ENCODE data around the gene SLC2A1.

SLC2A1 gene

DNA sequence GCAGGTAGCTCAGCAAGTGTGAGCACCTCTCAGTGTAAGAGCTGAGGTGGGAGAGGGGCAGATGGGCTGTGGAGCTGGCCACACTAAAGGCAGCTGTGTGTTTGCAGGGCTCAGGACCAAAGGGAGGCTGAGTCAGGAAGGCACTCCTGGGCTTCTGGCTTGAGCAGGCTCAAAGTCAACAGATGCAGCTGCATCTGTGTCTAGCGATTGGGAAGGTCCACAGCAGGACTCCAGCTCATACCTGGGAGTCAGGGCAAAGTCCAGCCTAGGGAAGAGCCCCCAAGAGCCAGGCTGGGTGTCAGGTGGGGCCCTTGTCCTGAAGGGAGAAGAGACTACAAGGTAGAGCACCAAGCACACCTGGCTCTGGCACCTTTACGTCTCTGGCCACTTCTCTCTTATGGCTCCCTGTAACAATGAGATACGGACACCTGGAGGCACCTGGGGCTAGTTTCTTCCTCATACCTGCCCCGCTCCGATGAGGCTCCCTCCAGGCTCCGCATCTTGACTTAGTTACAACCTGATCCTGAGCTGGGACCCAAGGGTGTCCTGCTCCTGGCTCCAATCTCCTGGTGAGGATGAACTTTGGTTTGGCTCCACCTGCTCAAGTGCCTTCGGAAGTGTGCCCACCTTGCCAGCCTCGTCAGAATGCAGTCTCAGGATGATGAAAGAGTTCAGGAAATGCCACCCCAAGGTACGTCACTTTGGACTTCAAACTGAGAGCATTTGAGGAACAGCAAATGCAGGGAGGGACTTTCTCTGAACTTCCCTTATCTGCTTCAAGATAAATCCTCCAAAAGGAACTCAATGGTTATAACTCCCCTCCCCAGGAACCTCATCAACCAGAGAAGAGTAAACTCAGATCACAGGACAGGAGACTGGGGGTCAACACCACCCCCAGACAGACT is 21.5 kb upstream of the SLC2A1 start:
- DNase-seq = no peak

DNA sequence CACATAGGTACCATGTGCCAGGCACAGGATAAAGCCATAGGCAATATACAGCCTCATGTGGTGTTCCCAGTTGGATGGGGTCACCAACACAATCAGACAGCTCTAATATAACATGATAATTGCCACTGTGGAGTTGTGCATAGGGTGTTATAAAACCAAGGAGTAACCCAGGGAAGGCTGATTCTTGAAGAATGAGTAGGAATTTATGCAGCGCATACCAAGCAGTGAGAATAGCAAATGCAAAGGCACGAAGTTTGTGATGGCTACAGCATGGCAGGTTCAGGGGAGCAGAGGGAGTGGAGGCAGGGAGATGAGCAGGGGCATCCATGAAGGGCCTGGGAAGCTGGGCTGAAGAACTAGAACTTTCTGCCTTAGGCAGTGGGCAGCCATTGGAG is 20.4 kb upstream of the SLC2A1 start:
- no peak for DNase-seq

DNA sequence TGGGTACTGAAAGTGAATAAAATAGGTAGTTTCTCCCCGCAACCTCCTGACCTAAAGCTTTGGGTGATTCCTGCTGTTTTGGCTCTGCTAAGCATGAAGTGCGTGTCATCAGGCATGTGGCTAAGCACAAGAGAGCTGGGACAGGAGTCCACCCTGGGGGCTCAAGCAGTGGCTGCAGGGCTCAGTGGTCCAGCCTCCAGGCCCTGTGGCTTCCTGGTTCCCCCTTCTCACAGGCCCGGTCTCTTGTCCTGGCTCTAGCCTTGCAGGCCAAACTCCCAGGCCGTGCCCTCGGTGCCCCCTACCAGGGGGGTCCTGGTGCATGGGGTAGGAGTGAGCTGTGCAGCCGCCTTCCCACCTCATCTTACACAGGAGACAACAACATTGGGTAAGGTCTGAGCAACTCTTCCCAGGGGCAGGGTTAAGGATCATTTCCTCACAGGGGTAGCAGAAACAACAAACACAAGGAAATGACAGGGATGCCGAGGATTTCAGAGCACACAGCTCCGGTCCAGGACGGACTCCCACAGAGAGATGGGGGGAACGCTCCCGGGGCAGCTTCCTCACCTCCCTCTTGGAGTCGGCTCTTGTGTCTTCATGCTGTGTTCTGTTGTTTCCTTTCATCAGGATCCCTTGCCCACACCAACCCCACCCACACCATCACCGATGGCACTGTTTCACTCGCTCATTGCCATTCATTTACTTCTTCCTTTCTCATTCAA is 19.8 kb upstream of the SLC2A1 start:
- no peak for DNase-seq

DNA sequence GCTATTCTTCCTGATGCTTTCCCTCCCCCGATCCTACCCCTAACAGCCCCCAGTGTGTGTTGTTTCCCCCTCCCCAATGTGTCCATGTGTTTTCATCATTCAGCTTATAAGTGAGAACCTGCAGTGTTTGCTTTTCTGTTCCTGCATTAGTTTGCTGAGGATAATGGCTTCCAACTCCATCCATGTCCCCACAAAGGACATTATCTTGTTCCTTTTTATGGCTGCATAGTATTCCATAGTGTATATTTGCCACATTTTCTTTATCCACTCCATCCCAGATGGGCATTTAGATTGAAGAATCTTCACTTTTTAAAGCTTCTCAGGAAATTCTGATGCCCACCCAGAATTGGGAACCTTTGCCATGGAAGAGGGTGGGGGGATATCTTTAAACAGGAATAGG is 19.0 kb upstream of the SLC2A1 start:
- no peak for DNase-seq

DNA sequence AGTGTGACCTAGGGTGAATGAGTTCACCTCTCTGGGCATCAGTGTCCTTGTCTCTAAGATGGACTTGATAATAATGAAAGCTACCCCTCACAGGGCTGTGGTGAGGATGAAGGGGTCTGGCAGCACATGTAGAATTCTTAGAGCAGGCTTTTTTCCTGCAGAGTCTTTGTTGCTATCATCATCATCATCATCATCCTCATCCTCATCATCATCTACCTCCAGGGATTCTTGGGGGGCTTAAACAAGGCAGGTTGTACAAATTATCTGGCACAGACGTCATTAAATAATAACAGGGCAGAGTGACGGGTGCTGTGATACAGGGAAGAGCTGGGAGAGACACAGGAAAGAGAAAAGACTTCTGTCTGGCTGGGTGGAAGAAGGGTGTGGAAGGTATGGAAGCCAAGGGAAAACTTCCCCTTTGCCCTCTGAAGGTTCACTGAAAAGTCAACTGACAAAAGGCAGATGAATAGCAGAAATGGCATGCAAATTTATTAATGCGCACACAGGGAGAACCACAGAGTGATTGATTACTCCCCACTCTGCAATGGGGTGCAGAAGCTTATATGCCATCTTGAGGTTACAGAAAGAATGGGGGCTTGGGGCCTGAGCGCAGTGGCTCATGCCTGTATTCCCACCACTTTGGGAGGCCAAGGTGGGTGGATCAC is 17.0 kb upstream of the SLC2A1 start:
- DNase-seq = no peak

DNA sequence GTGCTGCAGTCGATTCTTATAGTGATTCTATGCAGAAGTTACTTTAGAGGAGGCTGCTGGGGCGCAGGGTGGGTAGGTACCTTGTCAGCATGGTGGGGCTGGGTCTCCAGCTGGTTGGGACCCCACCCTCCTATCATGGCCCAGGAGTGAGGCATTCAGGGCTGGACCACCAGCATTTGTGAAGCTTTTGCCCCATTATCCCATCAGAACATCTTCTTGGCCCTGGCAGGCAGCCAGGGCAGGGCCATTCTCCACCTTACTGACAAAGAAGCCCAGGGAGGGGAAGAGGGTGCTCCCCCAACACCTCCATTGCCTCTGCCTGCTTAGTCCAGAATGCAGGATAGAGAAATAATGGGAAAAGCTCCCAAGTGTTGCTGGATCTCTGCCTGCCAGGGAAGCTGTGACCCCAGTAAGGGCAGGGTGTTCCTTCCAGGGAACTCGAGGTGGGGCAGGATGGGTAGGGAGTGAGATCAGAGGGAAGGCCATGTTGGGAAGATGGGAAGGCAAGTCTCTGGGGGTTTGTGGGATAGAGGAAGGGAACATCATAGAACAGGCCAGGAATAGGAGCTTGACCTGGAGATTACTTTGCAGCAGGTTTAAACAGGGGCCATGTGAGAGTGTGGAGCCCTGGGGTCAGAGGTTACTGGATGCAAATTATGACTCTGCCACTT is 16.2 kb upstream of the SLC2A1 start:
- DNase-seq = no peak

DNA sequence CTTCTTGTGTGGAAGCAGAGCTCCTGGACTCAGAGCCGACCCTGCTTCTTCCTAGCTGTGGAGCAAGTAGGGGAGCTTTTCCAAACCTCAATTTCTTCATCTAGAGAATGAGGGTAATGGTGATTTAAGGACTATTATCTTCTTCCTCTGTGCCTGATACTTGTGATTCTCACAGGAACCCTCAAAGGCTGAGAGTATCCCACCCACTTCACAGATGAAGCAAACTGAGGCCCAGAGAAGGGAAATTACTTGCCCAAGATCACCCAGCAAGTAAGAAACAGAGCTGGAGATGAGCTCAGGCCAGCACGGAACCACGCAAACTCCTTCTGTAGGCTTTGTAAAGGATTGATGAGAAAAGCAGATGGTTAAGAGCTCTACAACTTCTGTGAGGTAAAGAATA is 15.1 kb upstream of the SLC2A1 start:
- DNase-seq = no peak

DNA sequence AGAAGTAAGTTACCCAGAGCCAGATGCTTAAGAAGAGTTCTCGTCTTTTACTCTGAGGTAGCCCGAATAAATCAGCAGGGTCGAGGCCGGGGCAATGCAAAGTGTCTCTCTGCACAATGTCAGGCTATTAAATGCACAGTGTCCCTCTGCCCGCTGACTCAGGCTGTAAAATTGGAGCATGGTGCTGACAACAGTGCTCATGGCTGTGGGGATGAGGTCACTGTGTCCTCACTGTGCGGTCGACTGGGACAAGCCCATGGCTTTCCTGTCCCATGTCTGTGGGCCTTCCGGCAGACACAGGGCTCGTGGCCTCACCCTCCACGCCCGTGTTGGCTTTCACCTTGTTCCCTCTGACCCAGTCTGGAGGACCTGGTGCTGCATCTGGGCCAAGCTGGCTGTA is 14.6 kb upstream of the SLC2A1 start:
- no peak for DNase-seq

DNA sequence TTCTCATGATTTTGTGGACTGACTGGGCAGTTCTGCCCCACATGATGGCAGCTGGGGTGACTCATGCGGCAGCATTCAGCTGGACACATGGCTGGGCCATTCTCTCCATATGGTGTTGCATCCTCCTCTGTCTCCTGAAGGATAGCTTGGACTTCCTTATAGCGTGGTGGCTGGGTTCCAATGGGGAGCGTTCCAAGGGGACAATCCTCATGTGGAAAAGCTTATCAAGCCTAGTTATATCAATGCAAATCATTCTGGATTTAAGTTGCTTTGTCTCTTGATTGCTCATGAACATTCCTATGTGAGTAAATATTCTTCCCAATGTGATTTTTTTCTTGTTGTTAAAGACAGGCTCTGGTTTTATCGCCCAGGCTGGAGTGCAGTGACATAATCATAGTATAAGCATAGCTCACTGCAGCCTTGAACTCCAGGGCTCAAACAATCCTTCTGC is 13.2 kb upstream of the SLC2A1 start:
- DNase-seq = no peak

DNA sequence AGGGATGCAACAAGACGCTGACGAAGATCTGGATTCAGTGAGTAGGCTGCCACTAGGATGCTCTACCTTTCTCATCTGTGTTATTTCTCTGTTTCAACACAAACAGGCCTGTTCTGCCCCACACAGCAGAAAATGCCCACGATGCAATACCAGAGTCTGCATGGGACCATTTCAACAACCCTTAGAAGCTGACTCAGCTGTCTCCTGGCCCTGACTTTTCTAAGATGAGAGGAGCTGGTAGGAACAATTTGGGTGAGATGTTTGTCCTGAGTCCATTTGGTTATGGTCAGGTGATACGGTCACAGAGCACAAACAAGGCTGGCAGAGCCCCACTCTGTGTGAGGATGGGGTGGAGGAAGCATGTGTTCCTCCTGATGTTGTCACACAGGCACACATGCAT is 11.5 kb upstream of the SLC2A1 start:
- DNase-seq = no peak

DNA sequence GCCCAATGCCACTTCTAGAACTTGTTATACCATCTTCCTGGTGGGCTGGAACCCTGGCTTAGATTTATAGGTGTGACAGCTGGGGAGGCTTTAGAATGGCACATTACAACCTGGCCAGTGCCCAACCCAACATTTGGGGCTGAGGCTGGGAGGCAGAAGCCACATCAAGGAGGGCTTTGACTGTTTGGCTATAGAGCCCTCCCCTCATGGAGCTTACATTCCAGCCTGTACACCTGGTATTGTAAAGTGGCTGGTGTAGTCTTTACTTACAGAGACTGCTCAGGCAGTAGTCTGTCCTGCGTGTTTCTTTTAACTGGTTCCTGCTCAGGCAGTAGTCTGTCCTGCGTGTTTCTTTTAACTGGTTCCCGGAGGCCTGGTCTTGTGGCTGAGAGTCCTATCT is 10.0 kb upstream of the SLC2A1 start:
- no peak for DNase-seq

DNA sequence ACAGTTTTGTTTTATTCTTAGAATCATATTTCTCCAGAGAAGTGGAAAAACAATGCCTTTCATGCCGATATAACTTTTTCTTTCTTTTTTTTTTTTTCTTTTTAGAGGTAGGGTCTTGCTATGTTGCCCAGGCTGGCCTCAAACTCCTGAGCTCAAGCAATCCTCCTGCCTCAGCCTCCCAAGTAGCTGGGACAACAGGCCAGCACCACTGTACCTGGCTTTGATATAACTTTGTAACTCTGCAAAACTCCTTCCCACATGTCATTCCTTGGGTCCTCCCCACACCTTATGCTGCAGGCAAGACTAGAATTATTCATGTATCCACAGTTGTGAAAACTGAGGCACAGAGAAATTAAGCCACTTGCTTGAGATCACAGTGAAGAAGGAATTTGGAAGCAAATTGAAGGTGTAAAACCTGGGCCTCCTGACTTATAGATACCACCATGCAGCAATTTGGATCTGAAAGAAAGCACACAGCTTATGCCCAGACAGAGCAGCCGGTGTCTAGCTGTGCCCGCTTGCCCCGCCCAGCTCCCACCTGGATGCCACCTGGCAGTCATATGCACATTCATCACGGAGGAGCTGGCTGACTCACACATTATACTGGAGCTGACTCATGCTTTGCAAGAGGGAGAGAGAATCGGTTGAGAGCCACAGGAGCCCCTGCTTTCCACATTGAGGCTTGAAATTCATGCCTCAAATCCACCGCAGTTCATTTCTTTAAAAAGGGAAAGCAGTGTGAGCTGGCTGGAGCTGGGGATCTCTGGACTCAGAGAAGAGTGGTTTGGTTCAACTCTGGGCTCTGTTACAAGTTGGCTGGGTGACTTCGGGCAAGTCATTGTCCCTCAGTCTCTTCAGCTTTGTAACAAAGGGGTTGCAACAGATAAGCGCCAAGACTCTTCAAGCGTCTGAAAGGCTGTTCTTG is 8.3 kb upstream of the SLC2A1 start:
- DNase-seq = peak; percentile 19

DNA sequence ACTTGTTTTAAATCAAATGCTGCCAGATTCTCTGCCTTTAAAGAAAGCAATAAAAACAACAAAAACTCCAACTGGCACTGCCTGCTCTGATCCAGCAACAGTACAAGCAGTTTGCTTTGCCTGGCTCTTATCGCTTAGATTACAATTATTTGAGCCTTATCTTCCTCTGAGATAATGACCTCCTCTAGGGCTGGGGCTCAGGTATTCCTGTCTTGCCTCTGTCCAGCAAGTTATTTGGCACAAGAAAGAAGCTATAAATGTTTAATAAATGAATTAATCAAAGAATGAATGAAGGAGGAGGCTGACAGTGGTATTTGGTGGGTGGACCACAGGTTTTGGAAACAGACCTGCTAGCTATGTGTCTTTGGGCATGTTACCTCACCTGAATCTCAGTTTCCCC is 6.7 kb upstream of the SLC2A1 start:
- no peak for DNase-seq

DNA sequence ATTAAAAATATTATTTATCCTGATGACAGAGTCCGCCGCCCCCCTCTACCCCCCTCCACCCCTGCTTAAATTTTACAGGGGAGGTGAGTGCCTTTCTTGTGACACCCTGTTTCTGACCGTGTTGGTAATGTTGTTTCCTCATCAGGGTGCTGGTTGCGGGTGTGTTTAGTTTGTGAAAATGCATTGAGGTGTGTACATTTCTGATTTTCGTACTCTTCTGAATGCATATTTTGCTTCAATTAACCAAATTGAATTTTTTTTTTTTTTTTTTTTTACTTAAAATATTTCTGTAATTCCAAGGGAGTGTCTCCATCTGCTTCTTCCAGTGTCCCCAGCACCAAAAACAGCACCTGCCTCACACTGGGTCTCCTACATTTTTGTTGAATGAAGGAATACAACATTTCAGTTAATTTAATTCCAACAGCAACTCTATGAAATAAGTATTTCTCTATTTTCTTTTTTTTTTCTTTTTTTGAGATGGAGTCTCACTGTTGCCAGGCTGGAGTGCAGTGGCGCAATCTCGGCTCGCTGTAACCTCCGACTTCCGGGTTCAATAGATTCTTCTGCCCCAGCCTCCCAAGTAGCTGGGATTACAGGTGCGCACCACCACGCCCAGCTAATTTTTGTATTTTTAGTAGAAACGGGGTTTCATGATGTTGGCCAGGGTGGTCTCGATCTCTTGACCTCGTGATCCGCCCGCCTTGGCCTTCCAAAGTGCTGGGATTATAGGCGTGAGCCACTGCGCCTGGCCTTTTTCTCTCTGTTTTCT is 5.6 kb upstream of the SLC2A1 start:
- no peak for DNase-seq

DNA sequence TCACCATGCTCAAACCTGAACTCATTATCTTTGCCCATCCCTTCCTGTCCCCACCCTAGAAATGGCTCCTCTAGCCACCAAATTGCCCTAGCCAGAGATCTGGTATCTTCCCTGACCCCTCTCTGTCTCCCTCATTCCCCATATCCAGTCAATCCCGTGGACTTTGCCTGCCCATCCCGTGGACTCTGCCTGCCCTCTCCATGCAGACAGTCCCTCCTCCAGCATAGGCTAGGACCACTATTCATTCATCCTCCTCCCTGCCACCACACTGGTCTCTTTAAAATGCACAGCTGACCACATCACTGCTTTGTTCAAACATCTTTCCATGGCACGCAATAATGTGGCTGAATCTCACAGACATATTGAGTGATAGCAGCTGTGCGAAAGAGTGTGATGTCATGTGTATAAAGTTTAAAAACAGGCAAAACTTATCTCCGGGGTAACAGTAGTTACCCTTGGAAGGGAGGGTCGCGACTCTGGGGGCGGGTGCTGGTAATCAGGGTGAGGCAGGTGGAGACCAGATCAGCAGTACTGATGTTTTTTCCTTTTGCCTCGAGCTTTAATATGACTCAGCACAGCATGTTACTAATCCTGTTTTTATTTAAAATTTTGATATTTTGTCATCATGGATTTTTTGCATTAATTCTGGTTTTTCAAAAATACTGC is 4.8 kb upstream of the SLC2A1 start:
- DNase-seq = no peak

DNA sequence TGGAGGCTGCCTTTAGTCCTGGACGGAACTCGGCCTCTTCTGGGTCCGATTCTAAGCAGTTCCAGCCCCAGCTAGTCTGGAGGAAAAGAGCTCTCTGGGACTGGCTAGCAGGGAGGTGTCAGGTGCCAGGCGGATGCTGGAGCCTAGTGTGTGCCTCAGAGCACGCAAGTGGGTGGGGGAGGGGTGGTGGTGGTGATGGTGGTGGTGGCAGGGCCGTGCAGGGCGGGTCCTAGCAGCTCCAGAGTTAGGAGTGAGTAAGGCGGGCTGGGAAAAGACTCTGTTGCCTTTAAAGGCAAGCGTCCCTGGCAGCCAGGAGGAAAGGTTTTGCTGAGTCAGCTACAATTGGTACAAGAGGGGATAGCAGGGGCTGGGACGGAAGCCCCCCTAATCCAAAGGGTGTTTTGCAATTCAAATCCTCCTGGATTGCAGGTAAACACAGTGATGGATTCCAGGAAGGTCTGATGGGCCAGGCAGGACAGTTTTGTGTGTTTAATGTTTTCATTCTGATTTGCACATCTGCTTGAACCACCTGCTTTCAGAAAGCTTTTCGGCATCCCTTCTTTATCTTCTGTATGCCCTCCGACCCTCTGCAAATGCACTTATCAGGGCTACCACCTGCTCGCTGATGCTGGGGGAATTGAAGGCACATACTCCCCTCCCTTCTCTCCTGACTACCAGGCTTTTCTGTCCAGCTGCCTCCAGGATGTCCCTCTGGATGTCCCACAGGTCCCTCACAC is 4.1 kb upstream of the SLC2A1 start:
- DNase-seq = no peak

DNA sequence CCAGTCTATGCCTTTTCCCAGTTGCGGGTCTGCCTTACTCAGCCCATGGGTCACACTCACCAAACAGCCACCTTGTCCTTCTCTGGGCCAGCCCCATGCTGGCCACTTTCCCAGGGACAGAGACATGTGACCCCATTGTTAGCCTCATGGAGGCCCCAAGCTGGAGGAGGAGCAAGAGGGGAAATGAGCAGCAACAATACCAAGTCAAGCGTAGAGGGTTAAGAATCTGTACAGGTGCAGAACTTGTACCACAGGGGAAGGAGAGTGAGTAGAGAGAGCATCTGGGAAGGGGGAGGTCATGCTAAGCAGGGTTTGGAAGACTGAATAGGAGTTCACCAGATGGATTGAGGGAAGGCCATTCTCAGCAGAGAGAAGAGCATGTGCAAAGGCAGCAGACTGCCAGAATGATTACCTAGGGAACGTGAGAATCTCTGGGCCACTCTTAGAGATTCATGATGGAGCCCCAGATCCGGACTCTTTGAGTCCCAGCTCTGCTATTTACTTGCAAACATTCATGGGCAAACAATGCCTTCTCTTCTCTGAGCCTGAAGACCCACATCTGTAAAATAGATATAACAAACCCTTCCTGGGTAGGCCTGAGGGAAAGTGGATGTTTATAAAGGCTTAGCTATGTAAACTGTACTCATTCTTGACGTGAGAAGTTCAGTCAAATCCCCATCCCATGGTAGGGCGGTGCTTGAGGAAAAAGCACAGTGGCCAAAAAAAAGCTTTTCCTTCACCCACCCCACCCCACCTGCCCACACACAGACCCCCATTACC is 2.8 kb upstream of the SLC2A1 start:
- DNase-seq = no peak

DNA sequence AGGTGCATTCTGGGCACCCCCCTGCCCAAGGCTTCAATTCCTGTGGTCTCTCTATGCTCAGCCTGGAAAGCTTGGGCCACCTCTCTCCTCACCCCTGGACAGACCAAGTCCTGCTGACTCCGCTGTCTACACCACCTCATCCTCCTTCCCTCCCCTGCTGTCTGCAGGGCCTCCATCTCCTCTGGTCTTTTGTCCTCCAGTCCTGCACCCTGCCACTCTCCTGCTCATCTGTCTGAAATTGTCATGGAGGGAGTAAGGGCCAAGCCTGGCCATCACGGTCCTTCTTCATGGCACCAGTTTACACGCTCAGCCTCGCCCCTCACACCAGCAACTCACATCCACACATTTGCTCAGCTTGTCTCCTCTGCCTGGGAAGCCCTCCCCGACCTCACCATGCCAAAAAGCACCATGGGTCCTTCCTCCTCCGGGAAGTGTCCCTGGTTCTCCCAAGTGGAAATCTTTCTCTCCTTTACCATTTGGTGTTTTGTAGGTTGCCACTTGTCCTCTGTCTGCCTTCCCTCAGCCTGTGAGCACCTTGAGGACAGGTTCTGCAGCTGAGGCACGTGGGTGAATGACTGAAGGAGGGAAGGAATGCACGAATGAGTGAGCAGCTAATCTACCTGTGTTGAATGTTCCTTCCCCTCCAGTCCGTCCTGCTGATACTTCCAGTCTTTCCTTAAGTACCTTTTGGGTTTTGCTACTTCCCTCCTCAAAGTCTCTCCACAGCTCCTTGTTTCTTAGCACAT is 2.1 kb upstream of the SLC2A1 start:
- DNase-seq = no peak

DNA sequence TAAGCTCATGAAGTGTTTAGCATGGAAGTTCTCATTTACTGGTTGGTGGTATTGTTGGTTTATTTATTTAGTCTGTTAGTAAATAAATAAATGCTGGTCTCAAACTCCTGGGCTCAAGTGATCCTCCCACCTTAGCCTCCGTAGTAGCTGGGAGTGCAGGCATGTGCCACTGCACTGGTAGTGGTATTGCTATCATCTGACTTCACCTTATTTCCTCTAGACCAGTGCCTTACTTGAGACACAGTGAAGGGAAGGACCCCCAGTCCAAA is 1.4 kb upstream of the SLC2A1 start:
- DNase-seq = no peak
